Neuronal stem cell (in vitro differentiated cells): Measurements from ENCODE around the gene LIN28B.

Experiments
- DNase-seq: peaks from one replicate; pipeline ENCODE4 v3.0.0-alpha.2; 2013; ENCODE audit warnings: low spot score
- H2AFZ ChIP-seq: one replicate; pipeline ENCODE4 v1.6.1; 2013; ENCODE audit warnings: mild to moderate bottlenecking, low read length, inconsistent platforms
- H2AK5ac ChIP-seq: 2 replicates; pipeline ENCODE4 v1.6.1; 2013; ENCODE audit warnings: low read depth, mild to moderate bottlenecking, inconsistent platforms, low read length, moderate library complexity, mixed read lengths
- H2BK120ac ChIP-seq: 2 replicates; pipeline ENCODE4 v1.6.1; 2013; ENCODE audit warnings: low read depth, mild to moderate bottlenecking, inconsistent platforms, low read length, moderate library complexity, mixed read lengths
- H2BK12ac ChIP-seq: one replicate; pipeline ENCODE4 v1.6.1; 2013; ENCODE audit warnings: low read length, inconsistent platforms
- H2BK15ac ChIP-seq: 2 replicates; pipeline ENCODE4 v1.6.1; 2013; ENCODE audit warnings: mild to moderate bottlenecking, low read length, inconsistent platforms, mixed read lengths
- H2BK5ac ChIP-seq: one replicate; pipeline ENCODE4 v1.6.1; 2013; ENCODE audit warnings: inconsistent platforms, mild to moderate bottlenecking, low read length, moderate library complexity
- H3K14ac ChIP-seq: one replicate; pipeline ENCODE4 v1.6.1; 2013; ENCODE audit warnings: low read length, inconsistent platforms
- H3K18ac ChIP-seq: 2 replicates; pipeline ENCODE4 v1.6.1; 2013; ENCODE audit warnings: low read length, inconsistent platforms
- H3K23ac ChIP-seq: 2 replicates; pipeline ENCODE4 v1.6.1; 2013; ENCODE audit warnings: low read depth, mild to moderate bottlenecking, mixed read lengths, low read length, inconsistent platforms; ENCODE audit not compliant: poor library complexity
- H3K27ac ChIP-seq: replicated peaks from 3 replicates; pipeline ENCODE4 v1.5.1; 2013; ENCODE audit warnings: low read length, inconsistent platforms
- H3K27me3 ChIP-seq, 3 experiments: 2 replicates each; pipeline ENCODE4 v1.6.1; 2013; ENCODE audit warnings: low read length in 3 of 3, mild to moderate bottlenecking in 2 of 3, inconsistent platforms in 1 of 3, low read depth in 1 of 3, mixed read lengths in 1 of 3, moderate library complexity in 1 of 3; ENCODE audit not compliant: control insufficient read depth in 3 of 3, insufficient read depth in 3 of 3
- H3K36me3 ChIP-seq, 2 donors: replicated peaks in 1 of 2; 2 replicates each; pipeline ENCODE4 v1.6.1; 2013; ENCODE audit warnings: low read length in 2 of 2; ENCODE audit not compliant: control insufficient read depth in 2 of 2, insufficient read depth in 2 of 2
- H3K4ac ChIP-seq: 2 replicates; pipeline ENCODE4 v1.6.1; 2013; ENCODE audit warnings: inconsistent platforms, mild to moderate bottlenecking, low read length, moderate library complexity
- H3K4me1 ChIP-seq, 2 donors: 1 replicate in 1 of 2; 2 replicates in 1 of 2; pipeline ENCODE4 v1.6.1; 2013; ENCODE audit warnings: low read length in 2 of 2, low read depth in 1 of 2; ENCODE audit not compliant: control insufficient read depth in 2 of 2, insufficient read depth in 1 of 2
- H3K4me2 ChIP-seq: one replicate; pipeline ENCODE4 v1.6.1; 2013; ENCODE audit warnings: mild to moderate bottlenecking, low read length, inconsistent platforms; ENCODE audit not compliant: insufficient read depth, poor library complexity, severe bottlenecking
- H3K4me3 ChIP-seq, 2 donors: 2 replicates each; pipeline ENCODE4 v1.5.1; 2013; ENCODE audit warnings: low read length in 2 of 2, mild to moderate bottlenecking in 2 of 2, inconsistent platforms in 1 of 2, moderate library complexity in 1 of 2
- H3K79me1 ChIP-seq: one replicate; pipeline ENCODE4 v1.6.1; 2013; ENCODE audit warnings: low read depth, mild to moderate bottlenecking, inconsistent platforms, low read length, moderate library complexity
- H3K9ac ChIP-seq: one replicate; pipeline ENCODE4 v1.6.1; 2013; ENCODE audit warnings: mild to moderate bottlenecking, low read depth, low read length, inconsistent platforms; ENCODE audit not compliant: poor library complexity
- H3K9me3 ChIP-seq, 2 donors: replicated peaks in 1 of 2; 2 replicates each; pipeline versions ENCODE3 to v1.6.1; 2013; ENCODE audit warnings: low read length in 2 of 2, mild to moderate bottlenecking in 2 of 2, inconsistent platforms in 1 of 2, low read depth in 1 of 2, mixed read lengths in 1 of 2, moderate library complexity in 1 of 2; ENCODE audit not compliant: control insufficient read depth in 2 of 2, insufficient read depth in 1 of 2
- H4K8ac ChIP-seq: one replicate; pipeline ENCODE4 v1.6.1; 2013; ENCODE audit warnings: low read depth, mild to moderate bottlenecking, inconsistent platforms, low read length, moderate library complexity
- H4K91ac ChIP-seq: one replicate; pipeline ENCODE4 v1.6.1; 2013; ENCODE audit warnings: low read length, low read depth, mild to moderate bottlenecking, inconsistent platforms; ENCODE audit not compliant: poor library complexity
- WGBS, 2 donors: extraction: QIAGEN DNeasy Blood & Tissue Kit; methylation state at CpG; one replicate each; pipeline ENCODE4 v1.1.7; 2013; ENCODE audit warnings: missing lambda C conversion rate in 2 of 2, mixed read lengths in 1 of 2; ENCODE audit not compliant: insufficient read length in 2 of 2, insufficient replicate concordance in 1 of 2; ENCODE audit errors: extremely low coverage in 2 of 2; 5-methylcytosine and 5-hydroxymethylcytosine counted together

The LIN28B gene

DNA sequence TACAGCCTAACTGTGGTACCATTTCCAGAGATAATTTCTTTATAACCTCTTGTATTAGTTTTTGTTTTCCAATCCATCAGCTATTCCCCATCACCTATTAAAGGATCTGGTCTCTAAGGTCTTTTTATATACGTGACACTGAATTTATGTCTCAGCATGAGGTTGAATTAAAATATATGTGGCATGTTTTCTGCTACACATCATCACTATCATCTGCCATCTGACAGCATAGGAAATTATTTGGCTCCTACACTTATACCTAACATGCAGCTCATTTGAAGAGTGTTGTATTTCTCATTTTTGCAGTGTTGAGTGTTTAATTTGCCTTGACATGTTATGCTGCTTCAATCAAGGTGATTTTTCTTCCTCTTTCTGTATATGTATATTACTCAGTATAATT lies 100.3 kb downstream of the LIN28B start:
- no CpG with 5 or more reads among the region's 1 CpG for WGBS, 2 donors
- Histone ChIP-seq H3K23ac (no peak overlapping the region), H3K4me2 (no peak overlapping the region), H3K9me3 (peaks cover 0 to 15% of the 10 kb centered on the region in 2 donors), H3K4ac (no peak overlapping the region), H2AFZ (no peak overlapping the region), H2BK120ac (no peak overlapping the region), H2BK12ac (no peak overlapping the region), H2BK5ac (no peak overlapping the region), H3K14ac (no peak overlapping the region), H3K27ac (no peak overlapping the region), H3K27me3 (no peaks in the 10 kb centered on the region), H3K4me3 (no peak overlapping the region), H4K8ac (no peak overlapping the region), H3K18ac (no peak overlapping the region), H4K91ac (no peak overlapping the region), H2AK5ac (no peak overlapping the region), H3K36me3 (peaks cover 0 to 32% of the 10 kb centered on the region in 2 donors), H3K9ac (no peak overlapping the region), H2BK15ac (no peak overlapping the region), H3K4me1 (peaks cover 6 to 12% of the 10 kb centered on the region in 2 donors), H3K79me1 (no peaks in the 10 kb centered on the region)
- no peak for DNase-seq

DNA sequence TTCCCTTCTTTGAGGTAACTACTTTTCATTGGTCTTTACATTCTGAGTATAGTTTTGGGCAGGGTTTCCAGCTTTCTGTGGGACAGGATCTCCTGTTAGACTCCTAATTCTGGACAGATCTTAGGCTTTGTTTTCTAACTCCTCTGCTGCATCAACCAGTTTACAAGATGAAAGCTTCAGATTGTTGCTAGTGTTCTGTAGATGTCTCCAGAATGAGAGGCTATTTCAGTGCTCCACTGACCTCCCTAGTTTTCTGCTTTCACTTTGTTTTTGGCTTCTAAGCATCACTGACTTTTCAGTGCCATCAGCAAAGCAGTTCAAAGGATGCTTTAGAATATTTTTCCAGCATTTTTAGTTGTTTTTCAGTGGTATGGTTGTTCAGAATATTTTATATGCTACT lies 101.4 kb downstream of the LIN28B start:
- Histone ChIP-seq H2BK15ac (no peak overlapping the region), H3K4me3 (no peak overlapping the region), H3K18ac (no peak overlapping the region), H4K91ac (no peak overlapping the region), H2BK5ac (no peak overlapping the region), H3K36me3 (peaks cover 0 to 33% of the 10 kb centered on the region in 2 donors), H3K79me1 (no peaks in the 10 kb centered on the region), H2BK120ac (no peak overlapping the region), H3K9ac (no peak overlapping the region), H3K4me1 (peaks cover 6 to 12% of the 10 kb centered on the region in 2 donors), H2AFZ (no peak overlapping the region), H3K4ac (no peak overlapping the region), H3K27me3 (no peaks in the 10 kb centered on the region), H3K23ac (no peak overlapping the region), H3K14ac (no peak overlapping the region), H2BK12ac (no peak overlapping the region), H3K4me2 (no peak overlapping the region), H4K8ac (no peak overlapping the region), H3K9me3 (peaks cover 0 to 11% of the 10 kb centered on the region in 2 donors), H2AK5ac (no peak overlapping the region), H3K27ac (no peak overlapping the region)
- DNase-seq: no peak

DNA sequence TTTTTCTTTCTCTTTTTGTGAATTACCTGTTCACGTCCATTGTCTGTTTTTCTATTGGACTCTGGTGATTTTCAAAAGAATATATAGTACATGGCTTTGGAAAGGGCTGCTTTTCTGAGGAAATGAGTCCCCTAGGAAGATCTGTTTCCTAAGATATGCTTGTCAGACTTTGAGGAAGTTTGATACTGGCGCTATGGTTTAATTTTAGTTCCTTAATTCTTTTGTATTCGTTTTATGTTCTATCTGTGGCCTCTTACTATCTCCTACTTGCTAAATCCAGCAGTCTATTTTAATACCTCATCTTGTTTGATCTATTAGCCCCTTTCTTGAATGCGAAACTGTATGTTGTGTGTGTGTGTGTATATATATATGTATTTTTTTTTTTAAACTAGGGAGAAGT lies 101.9 kb downstream of the LIN28B start:
- Histone ChIP-seq H2BK12ac (no peak overlapping the region), H3K27ac (no peak overlapping the region), H3K79me1 (no peaks in the 10 kb centered on the region), H2AK5ac (no peak overlapping the region), H3K23ac (no peak overlapping the region), H3K9ac (no peak overlapping the region), H2BK15ac (no peak overlapping the region), H3K4ac (no peak overlapping the region), H3K4me1 (peaks cover 6 to 12% of the 10 kb centered on the region in 2 donors), H3K36me3 (peaks cover 0 to 30% of the 10 kb centered on the region in 2 donors), H4K8ac (no peak overlapping the region), H2AFZ (no peak overlapping the region), H4K91ac (no peak overlapping the region), H2BK5ac (no peak overlapping the region), H3K4me3 (no peak overlapping the region), H2BK120ac (no peak overlapping the region), H3K18ac (no peak overlapping the region), H3K27me3 (no peaks in the 10 kb centered on the region), H3K9me3 (peaks cover 0 to 9% of the 10 kb centered on the region in 2 donors), H3K14ac (no peak overlapping the region), H3K4me2 (no peak overlapping the region)
- no CpG with 5 or more reads among the region's 4 CpGs for WGBS, 2 donors
- DNase-seq: no peak

DNA sequence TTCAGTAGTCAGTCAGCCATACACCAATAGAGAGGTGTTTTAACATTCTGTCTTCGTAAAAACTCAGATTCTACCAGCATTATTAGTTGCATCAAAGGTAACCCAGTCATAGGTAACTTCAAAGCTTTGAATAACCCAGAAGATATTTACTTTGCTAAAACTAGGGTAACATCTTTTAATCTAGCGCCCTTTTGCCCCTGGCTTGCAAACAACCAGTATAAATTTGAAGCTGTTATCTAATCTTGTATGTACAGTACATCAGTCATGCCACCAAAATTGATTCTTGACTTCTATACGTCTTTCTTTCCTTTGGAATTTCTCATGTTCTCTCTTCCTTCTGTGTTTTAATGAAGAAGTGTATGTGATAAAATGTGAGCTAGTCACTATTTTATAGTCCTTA lies 109.3 kb downstream of the LIN28B start:
- no CpG with 5 or more reads among the region's 3 CpGs for WGBS, 2 donors
- H3K9ac ChIP-seq: no peak overlapping the region

More for the DNA sequence above, 109.3 kb downstream of the LIN28B start:
- Histone ChIP-seq H2BK120ac (no peak overlapping the region), H3K36me3 (peaks cover 0 to 13% of the 10 kb centered on the region in 2 donors), H3K18ac (no peak overlapping the region), H2BK12ac (no peak overlapping the region), H2AK5ac (no peak overlapping the region), H3K23ac (no peak overlapping the region), H3K27ac (no peak overlapping the region), H3K14ac (no peak overlapping the region), H3K4me1 (peaks cover 0 to 2% of the 10 kb centered on the region in 2 donors), H3K4me2 (no peak overlapping the region), H3K27me3 (no peaks in the 10 kb centered on the region), H4K8ac (no peak overlapping the region), H3K79me1 (peaks cover 2% of the 10 kb centered on the region), H3K9me3 (no peaks in the 10 kb centered on the region), H2BK15ac (no peak overlapping the region), H2AFZ (no peak overlapping the region), H3K4ac (no peak overlapping the region), H4K91ac (no peak overlapping the region), H2BK5ac (no peak overlapping the region), H3K4me3 (no peak overlapping the region)
- DNase-seq: no peak
